HEK293T (cell line): ENCODE results near the gene PDE5A.

Experiments used
- ARNT ChIP-seq: fragments of 450-650 bp; IDR thresholded peaks from 2 replicates; pipeline ENCODE4 v1.6.1; 2017; ENCODE audit warnings: mild to moderate bottlenecking
- BHLHE40 ChIP-seq: fragments of 450-650 bp; IDR thresholded peaks from 2 replicates; pipeline ENCODE4 v1.6.1; 2016; ENCODE audit warnings: mild to moderate bottlenecking, moderate library complexity, borderline replicate concordance
- ELF4 ChIP-seq: fragments of 450-650 bp; IDR thresholded peaks from 2 replicates; pipeline ENCODE4 v1.6.1; 2017; ENCODE audit warnings: antibody characterized with exemption
- FOXA1 ChIP-seq: fragments of 450-650 bp; IDR thresholded peaks from 2 replicates; pipeline ENCODE4 v1.6.1; 2016; ENCODE audit warnings: mild to moderate bottlenecking
- FOXK2 ChIP-seq: fragments of 450-650 bp; IDR thresholded peaks from 2 replicates; pipeline ENCODE4 v1.6.1; 2016; ENCODE audit warnings: mild to moderate bottlenecking
- FOXM1 ChIP-seq: fragments of 450-650 bp; IDR thresholded peaks from 2 replicates; pipeline ENCODE4 v1.6.1; 2017; ENCODE audit warnings: mild to moderate bottlenecking, borderline replicate concordance
- HDGF ChIP-seq: fragments of 450-650 bp; IDR thresholded peaks from 2 replicates; pipeline ENCODE4 v1.6.1; 2017; ENCODE audit warnings: antibody characterized with exemption, borderline replicate concordance
- L3MBTL2 ChIP-seq: fragments of 450-650 bp; conservative IDR thresholded peaks from 2 replicates; pipeline ENCODE4 v1.6.1; 2016; ENCODE audit warnings: mild to moderate bottlenecking
- NFRKB ChIP-seq: fragments of 450-650 bp; IDR thresholded peaks from 2 replicates; pipeline ENCODE4 v1.6.1; 2016; ENCODE audit warnings: mild to moderate bottlenecking, moderate library complexity
- PKNOX1 ChIP-seq: fragments of 450-650 bp; IDR thresholded peaks from 2 replicates; pipeline ENCODE4 v1.6.1; 2016
- SP1 ChIP-seq: fragments of 450-650 bp; IDR thresholded peaks from 2 replicates; pipeline ENCODE4 v1.6.1; 2017
- SUZ12 ChIP-seq: fragments of 450-650 bp; IDR thresholded peaks from 2 replicates; pipeline ENCODE4 v1.6.1; 2016; ENCODE audit warnings: mild to moderate bottlenecking

GRCh38 chr4:119543779-119544178, 84.8 kb downstream of the PDE5A start:
- no peak for TF ChIP-seq FOXM1
- TF ChIP-seq L3MBTL2: no peak
- TF ChIP-seq SUZ12: no peak
- no peak for TF ChIP-seq SP1
- no peak for TF ChIP-seq NFRKB
- no peak for TF ChIP-seq ARNT
- no peak for TF ChIP-seq PKNOX1
- no peak for TF ChIP-seq HDGF
- TF ChIP-seq ELF4: no peak
- TF ChIP-seq BHLHE40: no peak
- no peak for TF ChIP-seq FOXA1
- TF ChIP-seq FOXK2: no peak
